DOHH2 (cell line): Measurements from ENCODE around the gene CARD11.

ENCODE experiments used
- H3F3A ChIP-seq: fragments of 200-600 bp; sonication (generic), shearing (Covaris generic); 2 replicates; pipeline ENCODE4 v1.6.0; 2016; ENCODE audit warnings: antibody characterized with exemption, mild to moderate bottlenecking; ENCODE audit not compliant: control insufficient read depth, insufficient read depth
- H3K27ac ChIP-seq: fragments of 200-600 bp; sonication (generic); 2 replicates; pipeline ENCODE4 v1.5.1; 2014; ENCODE audit warnings: low read depth, mild to moderate bottlenecking, low read length, moderate library complexity
- H3K27me3 ChIP-seq: fragments of 200-600 bp; sonication (generic); 2 replicates; pipeline ENCODE4 v1.6.1; 2014; ENCODE audit warnings: mild to moderate bottlenecking, low read length, mixed read lengths; ENCODE audit not compliant: control insufficient read depth
- H3K36me3 ChIP-seq: fragments of 200-600 bp; sonication (generic); 2 replicates; pipeline ENCODE4 v1.6.1; 2014; ENCODE audit warnings: mild to moderate bottlenecking, low read length, moderate library complexity, mixed read lengths; ENCODE audit not compliant: control insufficient read depth
- H3K4me1 ChIP-seq: fragments of 200-600 bp; sonication (generic); 2 replicates; pipeline ENCODE4 v1.6.1; 2014; ENCODE audit warnings: mild to moderate bottlenecking, low read length, mixed read lengths; ENCODE audit not compliant: control insufficient read depth
- H3K4me2 ChIP-seq: fragments of 200-600 bp; sonication (generic); 2 replicates; pipeline ENCODE4 v1.6.0; 2014; ENCODE audit warnings: mild to moderate bottlenecking, low read length, moderate library complexity
- H3K4me3 ChIP-seq: fragments of 200-600 bp; sonication (generic); 2 replicates; pipeline ENCODE4 v1.5.1; 2014; ENCODE audit warnings: mild to moderate bottlenecking, low read length, mixed read lengths
- H3K79me2 ChIP-seq: fragments of 200-600 bp; sonication (generic); 2 replicates; pipeline ENCODE4 v1.6.1; 2014; ENCODE audit warnings: mild to moderate bottlenecking, low read length, mixed read lengths; ENCODE audit not compliant: control insufficient read depth
- H3K9me2 ChIP-seq: fragments of 200-600 bp; sonication (generic); replicated peaks from 2 replicates; pipeline ENCODE4 v1.6.1; 2014; ENCODE audit warnings: mild to moderate bottlenecking, low read length, mixed read lengths; ENCODE audit not compliant: control insufficient read depth
- H3K9me3 ChIP-seq: fragments of 200-600 bp; sonication (generic); 2 replicates; pipeline ENCODE4 v1.6.1; 2014; ENCODE audit warnings: antibody characterized with exemption, low read length, mixed read lengths; ENCODE audit not compliant: control insufficient read depth, insufficient read depth
- H4K20me1 ChIP-seq: fragments of 200-600 bp; sonication (generic); 2 replicates; pipeline ENCODE4 v1.6.0; 2014; ENCODE audit warnings: low read depth, mild to moderate bottlenecking, antibody characterized with exemption, low read length, moderate library complexity; ENCODE audit not compliant: control insufficient read depth, insufficient read depth
- CTCF ChIP-seq: fragments of 200-600 bp; sonication (generic); IDR thresholded peaks from one replicate; pipeline ENCODE4 v1.5.1; 2014; ENCODE audit warnings: antibody characterized with exemption, mild to moderate bottlenecking, low read depth, low read length; ENCODE audit not compliant: poor library complexity, severe bottlenecking
- EZH2phosphoT487 ChIP-seq: fragments of 200-600 bp; sonication (generic); IDR thresholded peaks from 2 replicates; pipeline ENCODE4 v1.6.1; 2017; ENCODE audit warnings: borderline replicate concordance, mild to moderate bottlenecking, antibody characterized with exemption, low read length, moderate library complexity, mixed read lengths

Gene CARD11

GRCh38 chr7:2974093-2974819 is 69.4 kb downstream of the CARD11 start:
- no peak overlapping the region for H3K4me2 ChIP-seq
- H3F3A ChIP-seq = peaks cover 10% of the 10 kb centered on the region; the same call in 1 of the 2 replicates
- H3K79me2 ChIP-seq = peaks cover 38% of the 10 kb centered on the region
- H3K9me3 ChIP-seq = peaks cover 4% of the 10 kb centered on the region; the same call in 1 of the 2 replicates
- H3K9me2 ChIP-seq = no peaks in the 10 kb centered on the region; the same call in 1 of the 2 replicates
- peaks cover 35% of the 10 kb centered on the region for H3K36me3 ChIP-seq
- no peak overlapping the region for H3K4me3 ChIP-seq
- H3K27ac ChIP-seq = no peak overlapping the region
- H3K4me1 ChIP-seq = peaks cover 25% of the 10 kb centered on the region
- no peak for TF ChIP-seq EZH2phosphoT487
- TF ChIP-seq CTCF = no peak
- no peaks in the 10 kb centered on the region for H3K27me3 ChIP-seq
- peaks cover 9% of the 10 kb centered on the region; the same call in 1 of the 2 replicates for H4K20me1 ChIP-seq

- Histone ChIP-seq H4K20me1 (peaks cover 4% of the 10 kb centered on the region; the same call in 1 of the 2 replicates), H3K4me2 (no peak overlapping the region), H3K4me1 (peaks cover 10% of the 10 kb centered on the region), H3F3A (peaks cover 5% of the 10 kb centered on the region; the same call in 1 of the 2 replicates), H3K79me2 (peaks cover 28% of the 10 kb centered on the region), H3K27ac (no peak overlapping the region), H3K27me3 (no peaks in the 10 kb centered on the region), H3K36me3 (peaks cover 35% of the 10 kb centered on the region), H3K9me2 (no peaks in the 10 kb centered on the region; the same call in 1 of the 2 replicates), H3K9me3 (peaks cover 4% of the 10 kb centered on the region; the same call in 1 of the 2 replicates), H3K4me3 (no peak overlapping the region)
- TF ChIP-seq EZH2phosphoT487 = no peak
- TF ChIP-seq CTCF = no peak
These were observed 70.9 kb downstream of the CARD11 start for GRCh38 chr7:2972835-2973161.

GRCh38 chr7:2971914-2972834 is 71.5 kb downstream of the CARD11 start:
- H4K20me1 ChIP-seq = peaks cover 4% of the 10 kb centered on the region; the same call in 1 of the 2 replicates
- H3F3A ChIP-seq = peaks cover 5% of the 10 kb centered on the region; the same call in 1 of the 2 replicates
- peaks cover 22% of the 10 kb centered on the region for H3K79me2 ChIP-seq
- no peaks in the 10 kb centered on the region for H3K27me3 ChIP-seq
- TF ChIP-seq CTCF (no peak), EZH2phosphoT487 (no peak)
- H3K4me2 ChIP-seq = no peak overlapping the region
- H3K27ac ChIP-seq = no peak overlapping the region
- H3K4me1 ChIP-seq = peaks cover 4% of the 10 kb centered on the region; the same call in 1 of the 2 replicates
- no peaks in the 10 kb centered on the region; the same call in 1 of the 2 replicates for H3K9me2 ChIP-seq
- peaks cover 4% of the 10 kb centered on the region; the same call in 1 of the 2 replicates for H3K9me3 ChIP-seq
- no peak overlapping the region for H3K4me3 ChIP-seq
- H3K36me3 ChIP-seq = peaks cover 35% of the 10 kb centered on the region
